CD4-positive, CD25-positive, alpha-beta regulatory T cell (primary cell): Measurements from ENCODE around the gene VDR. TPM values are rescaled to one million over a fixed set of nuclear protein-coding genes. Genes with fewer than 3 reads are reported as not detected.
"Not testable (repeated sequence)": the region's sequence is repeated elsewhere in the genome, so short reads cannot be mapped to it uniquely, and the experiment has no call there.

Experiments used
- ATAC-seq, 2 donors: fragments of 150-1000 bp; cut with Tn5 transposase; one replicate each; pipeline ENCODE4 v1.10.0; 2021; ENCODE audit warnings: low read depth in 2 of 2, moderate number of reproducible peaks in 2 of 2, moderate library complexity in 1 of 2
- DNase-seq, 3 donors: peaks; one replicate each; pipeline versions ENCODE4 v3.0.0 to v3.0.0-alpha.2; 2012 to 2022; ENCODE audit warnings: mixed read lengths in 1 of 3
- H3K27ac ChIP-seq: one replicate; pipeline ENCODE4 v1.7.0; 2013; ENCODE audit warnings: mild to moderate bottlenecking, low read length; ENCODE audit not compliant: insufficient read depth, poor library complexity, severe bottlenecking
- H3K27me3 ChIP-seq: one replicate; pipeline ENCODE4 v1.7.0; 2013; ENCODE audit warnings: low read length; ENCODE audit not compliant: control insufficient read depth, insufficient read depth
- H3K36me3 ChIP-seq: one replicate; pipeline ENCODE4 v1.7.0; 2013; ENCODE audit warnings: mild to moderate bottlenecking, low read length, moderate library complexity; ENCODE audit not compliant: control insufficient read depth, insufficient read depth
- H3K4me1 ChIP-seq: 2 replicates; pipeline ENCODE4 v1.7.0; 2013; ENCODE audit warnings: mild to moderate bottlenecking, low read length; ENCODE audit not compliant: insufficient read depth, control insufficient read depth, poor library complexity, severe bottlenecking
- H3K4me3 ChIP-seq: one replicate; pipeline ENCODE4 v1.7.0; 2013; ENCODE audit warnings: low read depth, mild to moderate bottlenecking, low read length, moderate library complexity
- H3K9me3 ChIP-seq, 2 experiments: 1 replicate in 1 of 2; 2 replicates in 1 of 2; pipeline ENCODE4 v1.7.0; 2013; ENCODE audit warnings: low read length in 2 of 2, mild to moderate bottlenecking in 1 of 2, moderate library complexity in 1 of 2; ENCODE audit not compliant: control insufficient read depth in 2 of 2
- H3K27ac Mint-ChIP-seq, 3 donors: one replicate each; pipeline ENCODE4 v1.8.0; 2020 to 2022; ENCODE audit warnings: mild to moderate bottlenecking in 3 of 3, mixed read lengths in 3 of 3, moderate library complexity in 2 of 3
- H3K27me3 Mint-ChIP-seq: one replicate; pipeline ENCODE4 v1.8.0; 2022; ENCODE audit warnings: mild to moderate bottlenecking, mixed read lengths
- H3K36me3 Mint-ChIP-seq: one replicate; pipeline ENCODE4 v1.8.0; 2020; ENCODE audit warnings: mixed read lengths
- H3K4me1 Mint-ChIP-seq, 4 donors: one replicate each; pipeline ENCODE4 v1.8.0; 2020 to 2022; ENCODE audit warnings: mixed read lengths in 4 of 4, mild to moderate bottlenecking in 1 of 4
- H3K4me3 Mint-ChIP-seq, 4 donors: one replicate each; pipeline ENCODE4 v1.8.0; 2020 to 2022; ENCODE audit warnings: mild to moderate bottlenecking in 4 of 4, mixed read lengths in 4 of 4, moderate library complexity in 3 of 4
- H3K9me3 Mint-ChIP-seq, 7 donors: one replicate each; pipeline ENCODE4 v1.8.0; 2020 to 2022; ENCODE audit warnings: mixed read lengths in 7 of 7, mild to moderate bottlenecking in 3 of 7, moderate library complexity in 2 of 7
- polyA plus RNA-seq, 4 donors: library from polyadenylated mRNA; unstranded; fragments of 300-500 nt; fragmentation: Illumina TruSeq; gene quantifications; one replicate each; pipeline ENCODE4 v1.2.3, GENCODE V29; 2021
- total RNA-seq: library from RNA; stranded (reverse); gene quantifications from one replicate; pipeline ENCODE4 v1.2.3, GENCODE V29; 2022

The VDR gene
- total and polyA plus RNA-seq, 5 donors from 2014 or later, result 1.6 to 4.5 (median 2.8) TPM

DNA sequence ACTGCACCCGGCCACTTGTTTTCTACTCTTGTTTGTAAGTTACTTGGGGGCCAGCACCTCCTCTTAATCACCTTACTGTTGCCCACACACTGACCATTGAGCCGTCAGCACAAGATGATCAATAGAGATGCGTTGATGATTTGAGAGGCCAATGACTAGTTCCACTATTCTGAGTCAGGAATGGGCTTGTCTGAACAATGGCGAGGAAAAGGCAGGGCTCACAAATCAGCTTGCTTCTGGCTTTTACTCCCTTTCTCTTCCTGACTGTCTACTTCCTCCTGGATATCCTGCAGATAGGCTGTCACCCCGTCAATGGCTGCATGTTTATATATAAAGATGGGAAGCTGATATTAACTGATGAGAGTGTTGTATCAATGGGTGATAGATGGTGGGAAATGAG is 55.9 kb downstream of the VDR start:
- Histone ChIP-seq H3K4me3 (no peak overlapping the region), H3K36me3 (no peaks in the 10 kb centered on the region), H3K9me3 (no peaks in the 10 kb centered on the region), H3K27me3 (no peaks in the 10 kb centered on the region), H3K4me1 (no peaks in the 10 kb centered on the region), H3K27ac (no peak overlapping the region)
- Mint-ChIP-seq H3K4me1 (peaks cover 0 to 2% (median 0%) of the 10 kb centered on the region in 4 donors), H3K36me3 (no peaks in the 10 kb centered on the region), H3K27me3 (no peaks in the 10 kb centered on the region), H3K4me3 (no peak overlapping the region), H3K9me3 (no peaks in the 10 kb centered on the region), H3K27ac (no peak overlapping the region)
- ATAC-seq (no peak), DNase-seq (no peak)

DNA sequence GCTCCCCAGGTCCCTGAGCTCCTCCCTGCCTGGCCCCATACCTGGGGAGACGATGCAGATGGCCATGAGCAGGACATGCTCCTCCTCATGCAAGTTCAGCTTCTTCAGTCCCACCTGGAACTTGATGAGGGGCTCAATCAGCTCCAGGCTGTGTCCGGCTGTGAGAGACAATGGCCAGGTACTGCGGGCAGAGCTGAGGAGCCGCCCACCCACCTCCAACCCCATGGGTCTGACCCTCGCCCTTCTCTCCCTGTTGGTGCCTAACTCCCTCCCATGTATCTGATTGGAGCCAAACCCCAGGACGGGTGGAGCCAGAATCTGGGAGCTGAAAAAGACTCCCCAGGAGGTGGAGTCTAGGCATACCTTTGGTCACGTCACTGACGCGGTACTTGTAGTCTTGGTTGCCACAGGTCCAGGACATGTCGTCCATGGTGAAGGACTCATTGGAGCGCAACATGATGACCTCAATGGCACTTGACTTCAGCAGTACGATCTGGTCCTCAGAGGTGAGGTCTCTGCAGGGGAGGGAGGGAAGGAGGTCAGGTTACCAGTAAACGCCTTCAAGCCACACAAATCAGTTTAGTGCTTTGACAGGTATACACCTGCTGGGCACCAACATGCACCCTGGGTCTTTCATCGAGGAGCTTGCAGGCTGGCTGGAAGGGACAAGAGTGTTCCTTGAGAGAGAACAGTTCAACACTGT is 58.3 kb downstream of the VDR start:
- no peaks in the 10 kb centered on the region for H3K9me3 ChIP-seq
- H3K4me3 Mint-ChIP-seq, result peak overlapping the region in 1 of 4 donors; percentile 12

DNA sequence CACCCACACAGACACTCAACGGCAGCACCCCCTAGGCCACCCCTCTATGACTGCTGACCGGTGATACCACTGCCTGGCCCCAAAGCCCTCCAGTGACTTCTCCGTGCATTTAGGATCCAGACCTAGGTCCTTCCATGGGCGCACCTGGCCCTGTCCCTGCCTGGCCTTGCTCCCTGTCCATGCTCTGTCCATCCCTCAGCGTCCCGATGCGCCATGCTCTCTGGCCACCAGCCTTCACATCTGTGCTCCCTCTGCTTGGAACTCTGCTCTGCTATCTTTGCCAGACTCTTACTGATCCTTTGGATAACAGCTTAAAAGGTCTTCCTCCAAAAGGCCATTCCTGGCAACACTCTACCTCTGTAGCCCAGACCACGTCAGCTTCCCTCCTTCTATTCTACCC is 59.7 kb downstream of the VDR start:
- no peaks in the 10 kb centered on the region for H3K9me3 Mint-ChIP-seq
- H3K36me3 ChIP-seq, result no peaks in the 10 kb centered on the region
- no peaks in the 10 kb centered on the region for H3K27me3 Mint-ChIP-seq
- no peaks in the 10 kb centered on the region for H3K36me3 Mint-ChIP-seq
- no peaks in the 10 kb centered on the region for H3K4me1 ChIP-seq
- H3K27ac Mint-ChIP-seq, result peak overlapping the region in 1 of 3 donors; percentile 23
- H3K4me3 ChIP-seq, result no peak overlapping the region
- no peak overlapping the region for H3K27ac ChIP-seq
- DNase-seq, result no peak
- no peaks in the 10 kb centered on the region for H3K27me3 ChIP-seq
- H3K9me3 ChIP-seq, result no peaks in the 10 kb centered on the region
- no peak overlapping the region for H3K4me3 Mint-ChIP-seq
- H3K4me1 Mint-ChIP-seq, result no peaks in the 10 kb centered on the region
- ATAC-seq, result no peak

More for the DNA sequence above, 58.3 kb downstream of the VDR start:
- no peak overlapping the region for H3K27ac Mint-ChIP-seq
- no peak for ATAC-seq
- H3K9me3 Mint-ChIP-seq, result no peaks in the 10 kb centered on the region
- H3K27me3 Mint-ChIP-seq, result no peaks in the 10 kb centered on the region
- no peak for DNase-seq
- Histone ChIP-seq H3K27ac (no peak overlapping the region), H3K27me3 (no peaks in the 10 kb centered on the region), H3K4me1 (no peaks in the 10 kb centered on the region), H3K36me3 (no peaks in the 10 kb centered on the region), H3K4me3 (no peak overlapping the region)
- H3K36me3 Mint-ChIP-seq, result no peaks in the 10 kb centered on the region
- H3K4me1 Mint-ChIP-seq, result no peaks in the 10 kb centered on the region

DNA sequence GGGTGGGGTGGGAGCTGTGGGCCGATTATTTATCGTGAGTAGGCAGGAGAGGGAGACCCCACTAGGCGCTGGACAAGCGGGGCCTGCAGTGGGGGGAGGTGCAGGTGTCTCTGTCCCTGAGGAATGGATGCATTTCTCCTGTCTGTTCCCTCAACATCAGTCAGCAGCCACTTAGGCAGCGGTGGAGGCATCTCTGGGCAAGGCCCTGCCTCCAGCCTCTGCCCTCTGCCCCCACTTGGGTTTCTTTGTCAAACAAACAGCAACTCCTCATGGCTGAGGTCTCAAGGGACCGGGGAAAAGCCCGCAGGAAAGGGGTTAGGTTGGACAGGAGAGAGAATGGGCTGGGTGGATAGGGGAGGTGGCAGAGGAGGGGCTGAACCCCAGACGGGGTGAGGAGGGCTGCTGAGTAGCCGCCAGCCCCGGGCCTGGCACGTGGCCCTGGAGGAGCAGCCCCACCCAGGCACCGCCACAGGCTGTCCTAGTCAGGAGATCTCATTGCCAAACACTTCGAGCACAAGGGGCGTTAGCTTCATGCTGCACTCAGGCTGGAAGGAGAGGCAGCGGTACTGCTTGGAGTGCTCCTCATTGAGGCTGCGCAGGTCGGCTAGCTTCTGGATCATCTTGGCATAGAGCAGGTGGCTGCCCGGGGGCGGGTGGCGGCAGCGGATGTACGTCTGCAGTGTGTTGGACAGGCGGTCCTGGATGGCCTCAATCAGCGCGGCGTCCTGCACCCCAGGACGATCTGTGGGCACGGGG is 60.4 kb downstream of the VDR start:
- Histone ChIP-seq H3K4me3 (no peak overlapping the region), H3K9me3 (no peaks in the 10 kb centered on the region), H3K27ac (no peak overlapping the region), H3K4me1 (no peaks in the 10 kb centered on the region), H3K27me3 (no peaks in the 10 kb centered on the region), H3K36me3 (no peaks in the 10 kb centered on the region)
- Mint-ChIP-seq H3K4me3 (no peak overlapping the region), H3K27me3 (no peaks in the 10 kb centered on the region), H3K27ac (no peak overlapping the region), H3K36me3 (no peaks in the 10 kb centered on the region), H3K9me3 (no peaks in the 10 kb centered on the region), H3K4me1 (no peaks in the 10 kb centered on the region)
- DNase-seq (no peak), ATAC-seq (no peak)

DNA sequence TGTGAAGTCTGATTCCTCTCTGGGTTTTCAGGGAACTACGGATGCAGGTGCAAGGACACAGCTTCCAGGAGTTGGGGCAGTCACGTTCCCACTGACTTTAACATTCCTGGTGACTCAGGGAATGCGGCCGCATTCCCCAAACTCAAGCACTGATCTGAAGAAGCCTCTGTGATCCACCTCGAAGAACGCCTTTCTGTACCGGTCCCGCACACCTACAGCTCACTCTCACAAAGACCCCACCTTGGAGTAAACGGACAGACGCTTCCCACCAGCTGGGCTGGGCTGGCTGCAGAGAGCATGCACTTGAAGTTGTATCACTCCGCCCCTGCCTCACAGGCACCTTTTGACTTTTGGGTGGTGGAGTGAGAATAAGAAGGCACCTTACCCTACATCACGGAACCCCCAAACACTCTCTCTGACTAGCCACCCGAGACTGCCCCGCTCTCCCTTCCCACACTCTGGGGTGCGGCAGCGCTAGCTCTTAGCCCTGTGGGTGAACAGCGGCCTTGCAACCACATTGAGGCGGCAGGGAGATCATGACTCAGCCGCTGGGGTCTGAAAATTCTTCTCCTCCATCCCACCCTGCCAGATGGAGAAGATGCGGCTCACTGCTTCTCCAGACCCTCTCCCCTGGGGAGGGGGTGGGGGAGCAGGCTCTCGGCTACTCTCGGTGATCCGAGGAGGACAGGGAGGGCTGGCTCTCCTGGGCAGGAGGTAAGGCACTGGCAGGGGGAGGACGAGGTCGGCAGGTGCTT is 61.4 kb downstream of the VDR start:
- Histone ChIP-seq H3K9me3 (no peaks in the 10 kb centered on the region), H3K4me3 (no peak overlapping the region), H3K4me1 (no peaks in the 10 kb centered on the region), H3K27ac (no peak overlapping the region), H3K36me3 (no peaks in the 10 kb centered on the region), H3K27me3 (no peaks in the 10 kb centered on the region)
- Mint-ChIP-seq H3K9me3 (no peaks in the 10 kb centered on the region), H3K4me1 (no peaks in the 10 kb centered on the region), H3K27me3 (no peaks in the 10 kb centered on the region), H3K36me3 (no peaks in the 10 kb centered on the region), H3K27ac (no peak overlapping the region), H3K4me3 (no peak overlapping the region)
- ATAC-seq, result no peak
- DNase-seq, result no peak

DNA sequence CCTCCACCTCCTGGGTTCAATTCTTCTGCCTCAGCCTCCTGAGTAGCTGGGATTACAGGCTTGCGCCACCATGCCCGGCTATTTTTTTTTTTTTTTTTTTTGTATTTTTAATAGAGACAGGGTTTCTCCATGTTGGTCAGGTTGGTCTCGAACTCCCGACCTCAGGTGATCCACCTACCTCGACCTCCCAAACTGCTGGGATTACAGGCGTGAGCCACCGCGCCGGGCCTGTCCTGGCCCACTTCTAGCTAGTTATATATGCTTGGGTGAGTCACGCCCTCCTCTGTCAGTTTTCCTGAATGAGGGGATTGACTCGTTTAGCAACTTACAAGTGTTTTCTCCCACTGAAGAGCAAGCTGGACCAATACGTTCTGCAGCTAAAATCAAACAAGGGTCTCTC is 62.3 kb downstream of the VDR start:
- H3K27ac Mint-ChIP-seq, H3K27me3 ChIP-seq, ATAC-seq, H3K9me3 ChIP-seq, H3K9me3 Mint-ChIP-seq, H3K4me3 Mint-ChIP-seq, H3K36me3 ChIP-seq, H3K4me3 ChIP-seq, H3K27ac ChIP-seq, H3K27me3 Mint-ChIP-seq, DNase-seq, H3K4me1 Mint-ChIP-seq, H3K4me1 ChIP-seq, H3K36me3 Mint-ChIP-seq: not testable (repeated sequence)

DNA sequence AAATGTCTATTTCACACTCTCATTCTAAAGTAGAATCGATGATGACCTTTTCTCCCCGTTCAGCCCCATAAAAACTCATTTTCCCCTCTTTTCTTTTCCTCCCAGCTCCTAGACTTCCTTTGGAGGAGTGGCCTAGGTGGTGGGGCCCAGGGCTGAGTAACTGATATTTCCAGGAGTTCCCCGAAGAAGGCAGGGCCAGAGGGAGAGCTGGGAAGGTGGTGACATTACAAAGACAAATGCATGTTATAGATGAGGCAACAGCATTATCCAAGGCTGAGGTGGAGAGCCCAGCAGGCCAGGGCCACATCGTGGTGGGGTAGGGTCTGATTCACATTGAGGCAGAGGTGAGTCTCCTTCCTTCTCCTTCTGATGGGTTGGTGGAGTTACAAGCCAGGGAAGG is 62.9 kb downstream of the VDR start:
- Mint-ChIP-seq H3K36me3 (no peaks in the 10 kb centered on the region), H3K27me3 (no peaks in the 10 kb centered on the region), H3K4me1 (peaks cover 5 to 11% (median 7%) of the 10 kb centered on the region in 4 donors), H3K9me3 (no peaks in the 10 kb centered on the region), H3K4me3 (no peak overlapping the region), H3K27ac (no peak overlapping the region)
- DNase-seq (no peak), ATAC-seq (no peak)
- H3K27ac ChIP-seq, result no peak overlapping the region
- no peak overlapping the region for H3K4me3 ChIP-seq
- H3K27me3 ChIP-seq, result no peaks in the 10 kb centered on the region
- H3K9me3 ChIP-seq, result no peaks in the 10 kb centered on the region
- no peaks in the 10 kb centered on the region for H3K36me3 ChIP-seq
- H3K4me1 ChIP-seq, result peaks cover 11% of the 10 kb centered on the region
